GM23248 (cell line): Measurements from ENCODE around the gene CCDC97.

Experiments
- EZH2 ChIP-seq: fragments of 200-600 bp; sonication (generic); IDR thresholded peaks from 2 replicates; pipeline ENCODE4 v1.6.1; 2018; ENCODE audit warnings: antibody characterized with exemption, mild to moderate bottlenecking; ENCODE audit not compliant: insufficient read depth, poor library complexity, severe bottlenecking
- EZH2phosphoT487 ChIP-seq: fragments of 200-600 bp; sonication (generic); IDR thresholded peaks from 2 replicates; pipeline ENCODE4 v1.6.1; 2018; ENCODE audit warnings: antibody characterized with exemption, moderate library complexity, mild to moderate bottlenecking, low read depth; ENCODE audit not compliant: insufficient read depth

GRCh38 chr19:41309180-41310032 lies 566 bp upstream of the CCDC97 start:
- no peak for TF ChIP-seq EZH2
- TF ChIP-seq EZH2phosphoT487: no peak
